CD4-positive, alpha-beta T cell treated with Interleukin-15 for 1 hour (primary cell): ENCODE results near the gene ZNF385C.

Experiments used
- DNase-seq: peaks from one replicate; pipeline ENCODE4 v3.0.0-alpha.2; 2020

ZNF385C gene

GRCh38 chr17:42122371-42123303 lies 24.4 kb upstream of the ZNF385C start, which contains the start of gene HSPB9:
TSS of gene HSPB9 (plus strand) at chr17:42122804. CDS start at chr17:42122851, 47 bp downstream.
- DNase-seq: no peak

GRCh38 chr17:42120770-42121769 lies 22.8 kb upstream of the ZNF385C start, which contains the start of gene KAT2A:
TSS of gene KAT2A (minus strand) at chr17:42121367. CDS start at chr17:42121304, 63 bp downstream.
- DNase-seq: peak; percentile 71

- DNase-seq: no peak
Measured at GRCh38 chr17:42120161-42120769, 22.0 kb upstream of the ZNF385C start.

- DNase-seq: no peak
Measured at GRCh38 chr17:42119301-42119700, 21.0 kb upstream of the ZNF385C start.

DNA sequence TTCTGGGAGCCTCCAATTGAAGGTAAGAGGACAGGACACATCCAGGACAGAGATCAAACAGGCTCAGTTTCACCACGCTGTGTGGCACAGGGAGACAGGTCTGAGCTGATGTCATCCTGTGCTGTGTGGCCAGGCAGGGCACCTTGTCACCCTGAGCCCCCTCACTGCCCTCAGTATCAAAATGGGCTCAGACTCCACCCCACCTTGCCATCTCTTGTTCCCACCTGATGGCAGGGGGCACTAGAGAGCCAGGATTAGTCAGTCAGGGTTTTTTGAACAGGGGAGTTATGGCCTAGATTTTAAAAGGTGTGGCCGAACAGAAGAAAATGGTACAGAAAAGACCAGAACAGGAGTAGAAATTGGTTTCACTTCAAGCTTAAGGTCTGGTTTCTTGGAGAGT lies 20.3 kb upstream of the ZNF385C start:
- DNase-seq: no peak

GRCh38 chr17:42118126-42118510 lies 19.8 kb upstream of the ZNF385C start:
- DNase-seq: no peak

DNA sequence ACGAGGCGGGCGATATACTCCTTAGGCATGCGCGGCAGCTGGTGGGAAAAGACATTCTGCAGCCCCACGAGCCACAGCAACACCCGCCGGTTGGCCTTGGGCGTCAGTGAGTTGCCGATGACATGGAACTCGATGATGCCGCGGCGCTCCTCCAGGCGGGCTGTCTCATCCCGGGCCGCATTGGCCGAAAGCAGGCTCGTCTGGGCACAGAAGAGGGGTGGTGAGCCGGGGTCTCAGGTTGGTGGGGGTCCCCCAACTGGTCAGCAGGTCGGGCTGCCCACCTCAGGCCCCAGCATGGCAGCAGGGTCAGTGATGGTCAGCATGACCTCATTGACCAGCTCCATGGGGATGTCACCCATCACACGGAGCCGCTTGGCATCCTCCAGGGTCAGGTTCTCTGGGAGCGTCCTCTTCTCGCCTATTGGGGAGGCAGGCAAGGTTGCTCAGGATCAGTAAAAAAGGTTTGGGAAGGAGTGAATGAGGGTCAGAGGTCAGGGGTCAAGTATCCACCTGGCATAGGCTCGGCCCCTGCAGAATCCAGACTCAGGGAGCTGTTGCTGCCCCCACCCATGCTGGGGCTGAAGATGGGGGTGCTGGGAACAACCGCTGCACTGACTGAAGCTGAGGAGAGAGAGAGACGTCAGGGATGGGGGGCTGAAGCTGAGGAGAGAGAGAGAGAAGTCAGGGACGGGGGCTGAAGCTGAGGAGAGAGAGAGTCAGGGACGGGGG lies 19.3 kb upstream of the ZNF385C start:
- DNase-seq: no peak

- peak; percentile 84 for DNase-seq
Measured at GRCh38 chr17:42116705-42117396, 18.6 kb upstream of the ZNF385C start.

- no peak for DNase-seq
Measured at GRCh38 chr17:42114118-42114517, 15.8 kb upstream of the ZNF385C start.

DNA sequence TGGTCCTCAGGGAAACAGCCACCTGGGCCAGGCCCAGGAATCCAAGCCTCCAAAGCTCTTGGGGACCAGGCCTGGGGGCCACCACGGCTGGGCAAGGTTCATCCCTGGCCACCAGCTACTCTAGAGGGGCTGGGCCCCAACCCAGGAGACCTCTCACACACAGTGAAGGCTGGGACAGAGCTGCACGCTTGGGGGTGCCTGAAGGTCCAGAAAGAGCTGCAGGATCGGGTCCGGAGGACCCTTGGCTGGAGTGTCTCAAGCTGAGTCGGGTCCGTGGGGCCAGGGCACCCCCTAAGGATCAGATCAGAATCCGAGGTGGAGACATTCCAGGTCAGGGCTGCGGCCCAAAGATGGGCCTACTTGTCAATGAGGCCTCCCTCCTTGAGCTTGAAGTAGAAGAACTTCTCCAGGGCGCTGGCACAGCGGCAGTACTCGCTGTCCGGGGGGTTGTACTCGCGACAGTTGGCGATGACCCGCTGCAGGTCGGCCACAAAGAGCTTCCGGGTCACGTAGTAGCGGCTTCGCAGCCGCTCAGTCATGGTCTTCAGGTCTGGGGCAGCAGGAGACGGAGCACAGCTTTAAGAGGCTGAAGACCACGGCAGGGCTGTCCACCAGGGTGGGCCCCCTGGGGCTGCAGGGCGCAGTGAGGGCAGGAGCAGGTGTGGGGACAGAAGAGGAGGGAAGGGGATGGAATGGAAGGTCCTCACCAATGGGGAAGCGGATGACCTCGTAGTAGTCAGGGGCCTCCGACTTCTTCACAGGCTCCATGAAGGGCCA lies 15.2 kb upstream of the ZNF385C start:
- DNase-seq: no peak

- peak; percentile 85 for DNase-seq
Measured at GRCh38 chr17:42112552-42113176, 14.4 kb upstream of the ZNF385C start, which contains the start of gene DHX58. TSS of gene DHX58 (minus strand) at chr17:42112714. CDS start at chr17:42111892, 822 bp downstream.

DNA sequence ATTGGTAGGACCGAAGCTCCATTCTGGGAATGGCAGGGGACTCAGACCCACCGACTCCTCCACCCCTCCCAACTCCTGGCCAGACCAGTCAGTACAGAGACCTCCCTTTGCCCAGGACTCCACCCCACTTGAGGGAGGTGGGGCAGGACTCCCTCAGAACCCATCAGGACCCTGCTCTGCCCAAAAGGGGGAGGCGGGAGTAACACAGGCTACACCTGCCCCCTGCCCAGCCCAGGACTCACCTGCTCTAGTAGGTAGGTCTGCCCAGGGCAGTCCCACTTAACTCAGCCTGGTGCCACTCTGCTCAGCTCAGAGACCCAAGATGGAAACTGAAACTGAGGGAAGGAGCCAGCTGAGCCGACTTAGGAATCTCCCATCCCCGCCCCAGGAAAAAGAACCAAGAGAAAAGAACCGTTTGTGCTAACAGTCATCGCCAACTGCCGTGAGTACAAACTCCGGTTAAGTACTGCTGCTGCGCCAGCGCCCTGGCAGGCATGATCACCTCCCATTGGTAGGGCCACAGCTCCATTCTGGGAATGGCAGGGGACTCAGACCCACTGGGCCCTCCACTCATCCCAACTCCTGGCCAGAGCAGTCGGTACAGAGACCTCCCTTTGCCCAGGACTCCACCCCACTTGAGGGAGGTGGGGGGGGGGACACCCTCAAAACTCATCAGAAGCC lies 13.7 kb upstream of the ZNF385C start:
- no peak for DNase-seq

DNA sequence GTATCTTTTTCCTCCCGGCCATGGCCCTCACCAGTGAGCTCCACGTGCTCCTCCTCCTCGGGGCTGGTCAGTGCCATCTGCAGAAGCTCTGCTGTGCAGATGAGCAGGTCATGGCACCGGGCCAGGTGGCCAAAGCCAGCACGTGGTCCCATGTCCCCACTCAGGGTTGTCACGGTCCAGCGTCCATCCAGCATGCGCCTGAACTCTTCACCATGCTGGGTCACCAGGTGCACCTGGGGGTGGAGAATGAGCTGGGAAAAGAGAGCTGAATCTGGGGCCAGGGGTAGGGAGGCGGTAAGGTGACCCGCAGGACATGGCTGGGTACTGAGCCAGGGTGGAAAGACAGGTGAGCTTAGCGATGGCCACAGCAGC lies 13.0 kb upstream of the ZNF385C start:
- no peak for DNase-seq

GRCh38 chr17:42110301-42111264 lies 12.3 kb upstream of the ZNF385C start:
- no peak for DNase-seq

DNA sequence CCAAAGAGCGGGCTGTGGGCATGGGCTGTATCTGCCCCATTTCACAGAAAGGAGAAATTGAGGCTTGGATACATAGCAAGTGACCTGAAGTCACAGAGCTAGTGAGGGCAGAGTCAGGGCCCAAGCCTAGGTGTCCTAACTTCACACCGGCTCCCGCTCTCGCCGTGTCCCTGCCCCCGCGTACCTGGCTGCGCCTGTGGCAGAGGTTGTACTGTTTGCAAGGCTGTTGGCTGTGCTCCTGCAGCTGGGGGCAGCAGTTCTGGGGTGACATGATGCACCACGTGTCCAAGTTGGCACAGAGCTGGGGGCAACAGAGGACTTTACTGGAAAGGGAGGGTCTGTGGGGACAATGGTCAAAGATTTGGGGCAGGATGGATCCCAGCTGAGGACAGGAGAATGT lies 10.8 kb upstream of the ZNF385C start:
- no peak for DNase-seq

GRCh38 chr17:42107597-42108576 lies 9.6 kb upstream of the ZNF385C start:
- DNase-seq: peak; percentile 91

- DNase-seq: no peak
Measured at GRCh38 chr17:42107124-42107523, 8.9 kb upstream of the ZNF385C start.
